ENCODE measurements around the gene ABTB1.

The ABTB1 gene

DNA sequence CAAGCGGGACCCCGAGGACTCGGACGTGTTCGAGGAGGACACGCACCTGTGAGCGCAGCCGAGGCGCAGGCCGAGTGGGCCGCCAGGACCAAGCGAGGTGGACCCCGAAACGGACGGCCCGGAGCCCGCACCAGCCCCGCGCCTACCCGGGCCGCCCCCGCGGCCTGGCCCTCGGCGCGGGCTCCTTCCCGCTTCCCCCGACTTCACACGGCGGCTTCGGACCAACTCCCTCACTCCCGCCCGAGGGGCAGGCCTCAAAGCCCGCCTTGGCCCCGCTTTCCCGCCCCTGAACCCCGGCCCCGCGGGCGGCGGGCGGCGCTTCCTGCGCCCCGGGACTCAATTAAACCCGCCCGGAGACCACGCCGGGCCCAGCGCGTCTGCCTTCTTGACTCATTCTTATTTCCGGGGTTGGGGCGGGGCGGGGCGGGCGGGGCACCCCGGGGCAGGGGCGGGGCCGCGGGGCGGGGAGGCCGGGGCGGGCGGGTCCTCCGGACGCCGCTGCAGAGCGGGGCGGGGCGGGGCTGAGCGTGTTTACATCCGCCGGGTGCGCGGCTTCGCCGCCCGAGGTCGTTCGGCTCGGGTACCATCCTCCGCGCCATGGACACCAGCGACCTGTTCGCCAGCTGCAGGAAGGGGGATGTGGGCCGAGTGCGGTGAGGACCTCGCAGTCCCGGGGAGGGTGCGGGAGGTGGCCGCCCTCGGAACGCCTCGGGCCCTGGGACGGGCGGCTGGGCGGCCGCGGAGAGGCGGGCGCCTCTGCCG is at the start of gene ABTB1:
ABTB1 (plus strand) TSS at position 524 of the 762 bp plus-strand sequence; CDS start at position 598, 74 bp downstream.
- Histone ChIP-seq H3K36me3 (ENCODE audit: insufficient read depth, insufficient read length, low read length) (no peaks in the 10 kb centered on the region), H3K4me3 (ENCODE audit: insufficient read length, low read depth) (peak within 1 kb of the TSS; percentile 89), H3K4me1 (ENCODE audit: insufficient read depth, insufficient read length) (peaks cover 19% of the 10 kb centered on the region), H3K9ac (ENCODE audit: insufficient read length, low read depth) (peak within 1 kb of the TSS; percentile 90), H3K27me3 (ENCODE audit: insufficient read depth, insufficient read length) (peaks cover 29% of the 10 kb centered on the region), H3K9me3 (ENCODE audit: insufficient read depth, low read length) (no peaks in the 10 kb centered on the region)
- DNase-seq (ENCODE audit: low read depth, low spot score) = peak; percentile 68
- TF ChIP-seq YY1 (IDR thresholded peaks at IDR 0.05; ENCODE audit: insufficient read depth, insufficient read length) = no peak
- TF ChIP-seq SUZ12 (IDR thresholded peaks at IDR 0.05; ENCODE audit: extremely low read depth, insufficient read depth, insufficient read length) = no peak
- TF ChIP-seq ZNF274 (IDR thresholded peaks at IDR 0.05; ENCODE audit: low read depth, low read length) = no peak

DNA sequence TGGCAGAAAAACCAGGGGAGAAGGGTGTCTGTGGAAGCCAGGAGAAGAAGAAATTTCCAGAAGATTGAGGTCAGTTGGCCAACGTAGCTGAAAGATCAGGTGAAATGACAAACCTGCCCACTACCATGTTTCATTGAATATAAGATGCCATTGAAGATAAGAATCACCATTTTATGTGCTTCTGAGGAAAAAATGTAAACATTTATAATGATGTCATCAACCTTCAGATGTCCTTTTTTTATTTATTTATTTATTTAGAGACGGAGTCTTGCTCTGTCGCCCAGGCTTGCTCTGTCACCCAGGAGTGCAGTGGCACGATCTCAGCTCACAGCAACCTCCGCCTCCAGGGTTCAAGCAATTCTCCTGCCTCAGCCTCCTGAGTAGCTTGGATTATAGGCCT is 48.7 kb upstream of the ABTB1 start:
- DNase-seq (ENCODE audit: low read depth, low spot score) = no peak
- Histone ChIP-seq H3K9me3 (ENCODE audit: insufficient read depth, low read length) (peaks cover 7% of the 10 kb centered on the region; the same call in 1 of the 2 replicates), H3K4me3 (ENCODE audit: insufficient read length, low read depth) (no peak overlapping the region), H3K27me3 (ENCODE audit: insufficient read depth, insufficient read length) (peaks cover 28% of the 10 kb centered on the region), H3K9ac (ENCODE audit: insufficient read length, low read depth) (no peak overlapping the region), H3K4me1 (ENCODE audit: insufficient read depth, insufficient read length) (no peaks in the 10 kb centered on the region), H3K36me3 (ENCODE audit: insufficient read depth, insufficient read length, low read length) (peaks cover 39% of the 10 kb centered on the region)
- TF ChIP-seq ZNF274 (IDR thresholded peaks at IDR 0.05; ENCODE audit: low read depth, low read length) (no peak), SUZ12 (IDR thresholded peaks at IDR 0.05; ENCODE audit: extremely low read depth, insufficient read depth, insufficient read length) (no peak), YY1 (IDR thresholded peaks at IDR 0.05; ENCODE audit: insufficient read depth, insufficient read length) (no peak)

DNA sequence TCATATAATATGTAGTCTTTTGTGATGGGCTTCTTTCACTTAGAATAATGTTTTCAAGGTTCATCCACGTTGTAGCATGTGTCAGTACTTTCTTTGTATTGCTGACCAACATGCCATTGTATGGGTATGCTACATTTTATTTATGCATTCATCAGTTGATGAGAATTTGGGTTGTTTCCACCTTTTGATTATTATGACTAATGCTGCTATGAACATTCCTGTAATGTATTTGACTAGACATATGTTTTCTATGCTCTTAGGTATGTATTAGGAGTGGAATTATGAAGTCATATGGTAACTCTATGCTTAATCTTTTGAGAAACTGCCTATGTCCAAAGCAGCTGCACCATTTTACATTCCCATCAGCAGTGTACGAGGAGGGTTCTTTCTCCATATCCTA is 46.9 kb upstream of the ABTB1 start:
- TF ChIP-seq SUZ12 (IDR thresholded peaks at IDR 0.05; ENCODE audit: extremely low read depth, insufficient read depth, insufficient read length) = no peak
- TF ChIP-seq YY1 (IDR thresholded peaks at IDR 0.05; ENCODE audit: insufficient read depth, insufficient read length) = no peak
- TF ChIP-seq ZNF274 (IDR thresholded peaks at IDR 0.05; ENCODE audit: low read depth, low read length) = no peak
- no peak for DNase-seq (ENCODE audit: low read depth, low spot score)
- no peak overlapping the region for H3K9ac ChIP-seq (ENCODE audit: insufficient read length, low read depth)
- no peak overlapping the region for H3K4me3 ChIP-seq (ENCODE audit: insufficient read length, low read depth)
- peaks cover 7% of the 10 kb centered on the region for H3K4me1 ChIP-seq (ENCODE audit: insufficient read depth, insufficient read length)
- peaks cover 44% of the 10 kb centered on the region for H3K27me3 ChIP-seq (ENCODE audit: insufficient read depth, insufficient read length)
- peaks cover 7% of the 10 kb centered on the region; the same call in 1 of the 2 replicates for H3K9me3 ChIP-seq (ENCODE audit: insufficient read depth, low read length)
- H3K36me3 ChIP-seq (ENCODE audit: insufficient read depth, insufficient read length, low read length) = peaks cover 21% of the 10 kb centered on the region

DNA sequence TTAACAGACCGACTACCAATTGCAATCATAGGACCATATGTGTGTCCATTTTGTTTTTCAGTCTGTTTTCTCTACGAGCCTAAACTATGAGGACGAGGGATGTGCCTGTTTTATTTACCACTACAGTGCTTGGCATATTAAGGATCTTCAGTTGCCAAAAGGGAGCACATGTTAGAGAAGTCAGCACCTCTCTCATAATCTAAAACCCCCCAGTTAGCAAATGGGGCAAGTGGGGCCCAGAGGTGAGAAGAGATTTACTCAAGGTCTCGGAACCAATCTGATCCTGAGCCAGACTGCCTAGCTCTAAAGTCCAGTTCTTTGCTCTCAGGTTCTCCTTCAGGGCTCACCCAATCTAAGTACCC is 44.3 kb upstream of the ABTB1 start:
- Histone ChIP-seq H3K9me3 (ENCODE audit: insufficient read depth, low read length) (peaks cover 7% of the 10 kb centered on the region; the same call in 1 of the 2 replicates), H3K4me1 (ENCODE audit: insufficient read depth, insufficient read length) (peaks cover 7% of the 10 kb centered on the region), H3K9ac (ENCODE audit: insufficient read length, low read depth) (no peak overlapping the region), H3K27me3 (ENCODE audit: insufficient read depth, insufficient read length) (peaks cover 47% of the 10 kb centered on the region), H3K4me3 (ENCODE audit: insufficient read length, low read depth) (no peak overlapping the region), H3K36me3 (ENCODE audit: insufficient read depth, insufficient read length, low read length) (no peaks in the 10 kb centered on the region)
- no peak for DNase-seq (ENCODE audit: low read depth, low spot score)
- TF ChIP-seq SUZ12 (IDR thresholded peaks at IDR 0.05; ENCODE audit: extremely low read depth, insufficient read depth, insufficient read length) = no peak
- no peak for TF ChIP-seq YY1 (IDR thresholded peaks at IDR 0.05; ENCODE audit: insufficient read depth, insufficient read length)
- no peak for TF ChIP-seq ZNF274 (IDR thresholded peaks at IDR 0.05; ENCODE audit: low read depth, low read length)

DNA sequence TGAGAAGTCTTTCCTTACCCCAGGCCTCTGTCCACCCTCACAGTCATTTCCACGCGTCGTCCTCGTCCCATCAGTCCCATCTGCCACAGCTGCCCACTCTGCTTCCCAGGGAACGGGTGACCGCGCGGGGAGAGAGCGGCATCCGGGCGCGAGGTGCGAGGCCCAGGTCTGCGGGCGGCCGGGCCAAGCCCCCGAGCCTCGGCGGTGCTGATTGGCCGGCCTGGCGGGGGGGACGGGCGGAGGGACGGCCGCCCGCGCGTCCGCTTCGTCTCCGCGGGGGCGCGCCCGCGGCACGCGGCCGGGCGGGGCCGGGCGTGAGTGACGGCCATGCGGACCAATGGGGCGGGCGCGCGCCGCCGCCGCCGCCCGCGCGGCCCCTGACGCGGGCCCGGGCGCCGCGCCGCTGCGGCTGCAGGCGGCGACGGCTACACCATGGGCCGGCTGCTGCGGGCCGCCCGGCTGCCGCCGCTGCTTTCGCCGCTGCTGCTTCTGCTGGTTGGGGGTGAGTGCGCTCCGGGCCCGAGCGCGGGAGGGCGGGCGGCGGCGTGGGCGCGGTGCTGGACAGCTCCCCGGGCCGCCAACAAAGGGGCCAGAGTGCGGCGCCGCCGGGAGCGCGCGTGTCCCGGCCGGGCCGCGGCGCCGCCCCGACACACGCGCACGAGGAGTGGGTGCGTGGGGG is 43.8 kb upstream of the ABTB1 start, which contains the start of gene PODXL2:
PODXL2 (plus strand) TSS at position 398 of the 679 bp plus-strand sequence; CDS start at position 433, 35 bp downstream.
- Histone ChIP-seq H3K4me1 (ENCODE audit: insufficient read depth, insufficient read length) (peaks cover 7% of the 10 kb centered on the region), H3K9me3 (ENCODE audit: insufficient read depth, low read length) (peaks cover 7% of the 10 kb centered on the region; the same call in 1 of the 2 replicates), H3K9ac (ENCODE audit: insufficient read length, low read depth) (peak within 1 kb of the TSS; percentile 73), H3K4me3 (ENCODE audit: insufficient read length, low read depth) (peak within 1 kb of the TSS; percentile 49), H3K27me3 (ENCODE audit: insufficient read depth, insufficient read length) (peaks cover 47% of the 10 kb centered on the region), H3K36me3 (ENCODE audit: insufficient read depth, insufficient read length, low read length) (no peaks in the 10 kb centered on the region)
- TF ChIP-seq YY1 (IDR thresholded peaks at IDR 0.05; ENCODE audit: insufficient read depth, insufficient read length) = no peak
- TF ChIP-seq SUZ12 (IDR thresholded peaks at IDR 0.05; ENCODE audit: extremely low read depth, insufficient read depth, insufficient read length) = no peak
- TF ChIP-seq ZNF274 (IDR thresholded peaks at IDR 0.05; ENCODE audit: low read depth, low read length) = no peak
- DNase-seq (ENCODE audit: low read depth, low spot score) = peak; percentile 52

DNA sequence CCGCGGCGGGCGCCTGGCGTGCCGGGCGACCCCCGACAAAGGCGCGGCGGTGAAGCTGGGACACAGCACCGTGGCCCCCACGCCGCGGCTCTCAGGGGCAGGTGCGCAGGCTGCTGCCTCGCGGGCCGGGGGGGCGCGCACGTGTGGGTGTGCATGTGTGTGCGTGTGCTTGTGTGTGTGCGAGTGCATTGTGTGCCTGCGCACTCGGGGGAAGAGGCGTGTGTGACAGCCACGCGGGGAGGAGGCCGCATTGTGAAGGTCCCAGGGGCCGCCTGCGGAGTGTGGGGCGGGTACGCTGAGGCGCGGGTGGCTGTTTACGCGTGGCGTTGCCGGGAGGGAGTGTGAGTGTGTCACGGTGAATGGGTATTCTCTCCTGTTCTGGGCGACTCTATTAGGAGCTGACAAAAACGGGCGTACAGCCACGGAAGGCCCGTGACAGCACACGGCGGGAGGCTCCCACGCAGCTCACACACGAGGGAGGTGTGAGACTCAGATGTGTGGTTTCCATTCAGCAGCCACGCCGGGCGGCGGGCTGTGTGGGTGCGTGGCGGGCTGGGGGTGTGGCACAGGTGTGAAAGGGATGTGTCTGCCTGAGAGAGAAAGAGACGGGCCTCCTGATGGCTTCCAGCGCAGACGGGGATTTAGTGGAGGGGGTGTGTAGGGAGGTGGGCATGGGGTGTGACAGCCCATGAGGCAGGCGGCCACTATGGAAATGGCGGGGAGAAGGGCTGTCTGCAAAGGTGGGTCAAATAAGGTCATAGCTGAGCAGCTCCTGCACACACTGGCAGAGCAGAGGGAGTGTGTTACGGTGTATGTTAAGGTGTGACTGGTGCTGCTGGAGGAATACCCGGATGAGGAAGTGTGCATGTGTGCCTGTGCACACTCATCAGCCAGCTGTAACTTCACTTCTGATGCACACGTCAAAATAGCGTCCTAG is 43.0 kb upstream of the ABTB1 start:
- H3K4me3 ChIP-seq (ENCODE audit: insufficient read length, low read depth) = peak overlapping the region; percentile 49
- H3K4me1 ChIP-seq (ENCODE audit: insufficient read depth, insufficient read length) = peaks cover 7% of the 10 kb centered on the region
- TF ChIP-seq SUZ12 (IDR thresholded peaks at IDR 0.05; ENCODE audit: extremely low read depth, insufficient read depth, insufficient read length) = no peak
- no peak for TF ChIP-seq ZNF274 (IDR thresholded peaks at IDR 0.05; ENCODE audit: low read depth, low read length)
- no peak for TF ChIP-seq YY1 (IDR thresholded peaks at IDR 0.05; ENCODE audit: insufficient read depth, insufficient read length)
- peaks cover 7% of the 10 kb centered on the region; the same call in 1 of the 2 replicates for H3K9me3 ChIP-seq (ENCODE audit: insufficient read depth, low read length)
- H3K36me3 ChIP-seq (ENCODE audit: insufficient read depth, insufficient read length, low read length) = no peaks in the 10 kb centered on the region
- no peak for DNase-seq (ENCODE audit: low read depth, low spot score)
- peaks cover 47% of the 10 kb centered on the region for H3K27me3 ChIP-seq (ENCODE audit: insufficient read depth, insufficient read length)
- H3K9ac ChIP-seq (ENCODE audit: insufficient read length, low read depth) = peak overlapping the region; percentile 73
